Activated T-helper 2 cell treated with anti-CD3 and anti-CD28 coated beads, Interferon-gamma antibody, Interleukin-2, Interleukin-4, amounts not matched to agents 10 μg/mL and 5 μg/mL and 100 μg/mL, durations not matched to agents 14 hours and 24 hours and 36 hours (primary cell): ENCODE data around the gene FNDC8. TPM values are rescaled to one million over a fixed set of nuclear protein-coding genes. Genes with fewer than 3 reads are reported as not detected.

Experiments
- DNase-seq: peaks from one replicate; pipeline ENCODE4 v3.0.0; 2021; ENCODE audit warnings: low spot score
- H3K27ac Mint-ChIP-seq: one replicate; pipeline ENCODE4 v1.8.0; 2021; ENCODE audit warnings: mixed read lengths
- H3K27me3 Mint-ChIP-seq: one replicate; pipeline ENCODE4 v1.8.0; 2021; ENCODE audit warnings: low read depth, mixed read lengths
- H3K36me3 Mint-ChIP-seq: one replicate; pipeline ENCODE4 v1.8.0; 2021; ENCODE audit warnings: low read depth, mixed read lengths
- H3K4me1 Mint-ChIP-seq: one replicate; pipeline ENCODE4 v1.8.0; 2021; ENCODE audit warnings: low read depth, mixed read lengths
- H3K4me3 Mint-ChIP-seq: one replicate; pipeline ENCODE4 v1.8.0; 2021; ENCODE audit warnings: low read depth, mild to moderate bottlenecking, moderate library complexity, mixed read lengths
- H3K9me3 Mint-ChIP-seq: one replicate; pipeline ENCODE4 v1.8.0; 2021; ENCODE audit warnings: mixed read lengths
- intact Hi-C: fragments of 100-400 bp; cut with micrococcal nuclease; formaldehyde crosslinking; loops from one replicate; pipeline ENCODE4 v1.15.1; 2023
- total RNA-seq: library from RNA; stranded (reverse); gene quantifications from 2 replicates; pipeline ENCODE4 v1.2.3, GENCODE V29; 2022

Gene FNDC8
- not detected in 2 replicates for total RNA-seq

- Mint-ChIP-seq H3K4me1 (peaks cover 20% of the 10 kb centered on the region), H3K9me3 (no peaks in the 10 kb centered on the region), H3K27ac (no peak within 1 kb of the TSS), H3K36me3 (peaks cover 14% of the 10 kb centered on the region), H3K4me3 (peak within 1 kb of the TSS; percentile 21), H3K27me3 (peaks cover 1% of the 10 kb centered on the region)
- DNase-seq, result no peak
- intact Hi-C loops, result loop anchor here (10.0 kb wide), 1 partner anchor 697 kb away; no protein-coding TSS in a partner anchor
Measured at GRCh38 chr17:35121315-35121714, at the start of gene FNDC8. Gene FNDC8 (plus strand): TSS chr17:35121615. CDS start chr17:35121694, 79 bp downstream.

- Mint-ChIP-seq H3K36me3 (peaks cover 44% of the 10 kb centered on the region), H3K27me3 (no peaks in the 10 kb centered on the region), H3K27ac (peak overlapping the region; percentile 78), H3K9me3 (no peaks in the 10 kb centered on the region), H3K4me1 (peaks cover 59% of the 10 kb centered on the region), H3K4me3 (no peak overlapping the region)
- intact Hi-C loops, result loop anchor here (1.0 kb wide), 3 partner anchors 9 to 27 kb away; partner anchors contain the start of gene RFFL
- DNase-seq, result no peak
Measured at GRCh38 chr17:35073183-35073790, 48.1 kb upstream of the FNDC8 start.

GRCh38 chr17:35073991-35074627 is 47.3 kb upstream of the FNDC8 start:
- peak overlapping the region; percentile 78 for H3K27ac Mint-ChIP-seq
- H3K4me1 Mint-ChIP-seq, result peaks cover 53% of the 10 kb centered on the region
- intact Hi-C loops, result loop anchor here (1.0 to 2.0 kb wide), 4 partner anchors 8 to 51 kb away; partner anchors contain the start of gene RFFL
- H3K36me3 Mint-ChIP-seq, result peaks cover 38% of the 10 kb centered on the region
- H3K27me3 Mint-ChIP-seq, result no peaks in the 10 kb centered on the region
- peak overlapping the region; percentile 35 for H3K4me3 Mint-ChIP-seq
- no peaks in the 10 kb centered on the region for H3K9me3 Mint-ChIP-seq
- no peak for DNase-seq

GRCh38 chr17:35074711-35075707 is 46.4 kb upstream of the FNDC8 start:
- Mint-ChIP-seq H3K27ac (peak overlapping the region; percentile 72), H3K4me3 (peak overlapping the region; percentile 35), H3K27me3 (no peaks in the 10 kb centered on the region), H3K9me3 (no peaks in the 10 kb centered on the region), H3K36me3 (peaks cover 29% of the 10 kb centered on the region), H3K4me1 (peaks cover 52% of the 10 kb centered on the region)
- DNase-seq, result no peak
- intact Hi-C loops, result loop anchor here (2.0 kb wide), 1 partner anchor 52 kb away; no protein-coding TSS in a partner anchor

GRCh38 chr17:35076874-35077273 is 44.5 kb upstream of the FNDC8 start:
- Mint-ChIP-seq H3K4me3 (no peak overlapping the region), H3K27me3 (no peaks in the 10 kb centered on the region), H3K9me3 (no peaks in the 10 kb centered on the region), H3K27ac (no peak overlapping the region), H3K36me3 (peaks cover 17% of the 10 kb centered on the region), H3K4me1 (peaks cover 66% of the 10 kb centered on the region)
- DNase-seq, result no peak
- intact Hi-C loops, result no loop called here

- H3K27ac Mint-ChIP-seq, result peak overlapping the region; percentile 50
- H3K4me3 Mint-ChIP-seq, result no peak overlapping the region
- no peak for DNase-seq
- peaks cover 14% of the 10 kb centered on the region for H3K36me3 Mint-ChIP-seq
- intact Hi-C loops, result loop anchor here (2.0 to 10.0 kb wide), 2 partner anchors 17 to 135 kb away; partner anchors contain the start of gene RFFL
- H3K27me3 Mint-ChIP-seq, result no peaks in the 10 kb centered on the region
- H3K4me1 Mint-ChIP-seq, result peaks cover 54% of the 10 kb centered on the region
- no peaks in the 10 kb centered on the region for H3K9me3 Mint-ChIP-seq
Measured at GRCh38 chr17:35079547-35080423, 41.6 kb upstream of the FNDC8 start.

- Mint-ChIP-seq H3K9me3 (no peaks in the 10 kb centered on the region), H3K4me3 (peak overlapping the region; percentile 18), H3K4me1 (peaks cover 52% of the 10 kb centered on the region), H3K27me3 (no peaks in the 10 kb centered on the region), H3K36me3 (peaks cover 14% of the 10 kb centered on the region), H3K27ac (peak overlapping the region; percentile 50)
- intact Hi-C loops, result loop anchor here (2.0 to 10.0 kb wide), 2 partner anchors 18 to 134 kb away; partner anchors contain the start of gene RFFL
- no peak for DNase-seq
Measured at GRCh38 chr17:35080536-35080935, 40.9 kb upstream of the FNDC8 start.

- no peak overlapping the region for H3K4me3 Mint-ChIP-seq
- H3K27me3 Mint-ChIP-seq, result no peaks in the 10 kb centered on the region
- peaks cover 13% of the 10 kb centered on the region for H3K36me3 Mint-ChIP-seq
- DNase-seq, result no peak
- H3K4me1 Mint-ChIP-seq, result peaks cover 60% of the 10 kb centered on the region
- no peaks in the 10 kb centered on the region for H3K9me3 Mint-ChIP-seq
- intact Hi-C loops, result loop anchor here (1.0 to 10.0 kb wide), 3 partner anchors 8 to 133 kb away; partner anchors contain the start of gene RFFL
- no peak overlapping the region for H3K27ac Mint-ChIP-seq
Measured at GRCh38 chr17:35081638-35082037, 39.8 kb upstream of the FNDC8 start.

- DNase-seq, result no peak
- Mint-ChIP-seq H3K4me1 (peaks cover 64% of the 10 kb centered on the region), H3K27me3 (no peaks in the 10 kb centered on the region), H3K9me3 (no peaks in the 10 kb centered on the region), H3K36me3 (peaks cover 11% of the 10 kb centered on the region), H3K27ac (peak overlapping the region; percentile 82), H3K4me3 (no peak overlapping the region)
- intact Hi-C loops, result loop anchor here (1.0 to 10.0 kb wide), 2 partner anchors 9 to 133 kb away; no protein-coding TSS in a partner anchor
Measured at GRCh38 chr17:35082073-35082657, 39.2 kb upstream of the FNDC8 start.

- Mint-ChIP-seq H3K4me3 (no peak overlapping the region), H3K4me1 (peaks cover 66% of the 10 kb centered on the region), H3K27ac (no peak overlapping the region), H3K27me3 (no peaks in the 10 kb centered on the region), H3K9me3 (no peaks in the 10 kb centered on the region), H3K36me3 (peaks cover 3% of the 10 kb centered on the region)
- no peak for DNase-seq
- intact Hi-C loops, result loop anchor here (10.0 kb wide), 1 partner anchor 132 kb away; no protein-coding TSS in a partner anchor
Measured at GRCh38 chr17:35083071-35083470, 38.3 kb upstream of the FNDC8 start.

- Mint-ChIP-seq H3K36me3 (peaks cover 3% of the 10 kb centered on the region), H3K27me3 (no peaks in the 10 kb centered on the region), H3K27ac (no peak overlapping the region), H3K4me3 (no peak overlapping the region), H3K9me3 (no peaks in the 10 kb centered on the region), H3K4me1 (peaks cover 67% of the 10 kb centered on the region)
- intact Hi-C loops, result loop anchor here (5.0 to 10.0 kb wide), 2 partner anchors 103 to 130 kb away; partner anchors contain the start of gene LIG3
- DNase-seq, result no peak
Measured at GRCh38 chr17:35084987-35085386, 36.4 kb upstream of the FNDC8 start.
